GM12878 (cell line): ENCODE measurements around the gene SLC25A20. TPM values are rescaled to one million over a fixed set of nuclear protein-coding genes. Genes with fewer than 3 reads are reported as not detected.

ENCODE experiments used
- ATAC-seq: fragments of 200-7000 bp; cut with Tn5 transposase; 3 replicates; pipeline ENCODE4 v1.9.1; 2020; ENCODE audit warnings: mild to moderate bottlenecking, moderate library complexity
- BruUV-seq: library from RNA; stranded (reverse); fragments of 400-500 nt; replicated peaks from 2 replicates; lab custom pipeline; 2021; lab: Mats Ljungman, UMichigan
- CTCF ChIA-PET: fragments of 300-600 bp; sonication (Branson Sonifier 250); formaldehyde crosslinking; extraction: SDS; loops from one replicate; lab custom pipeline; 2021; ENCODE audit warnings: inconsistent platforms; lab: Yijun Ruan, JAX
- POLR2A ChIA-PET: fragments of 350-600 bp; formaldehyde crosslinking; extraction: SDS; loops from one replicate; lab custom pipeline; 2021; ENCODE audit warnings: inconsistent platforms; lab: Charles Lee
- RAD21 ChIA-PET: fragments of 300-600 bp; sonication (Branson Sonifier 250); formaldehyde crosslinking; loops from one replicate; lab custom pipeline; 2023; ENCODE audit warnings: antibody characterized with exemption; ENCODE audit not compliant: unreplicated experiment; lab: Charles Lee
- SMC1A ChIA-PET: fragments of 300-600 bp; sonication (Branson Sonifier 250); formaldehyde crosslinking; loops from one replicate; lab custom pipeline; 2023; ENCODE audit not compliant: unreplicated experiment, uncharacterized antibody; lab: Charles Lee
- DNase-seq: peaks from one replicate; pipeline ENCODE4 v3.0.0-alpha.2; 2011; ENCODE audit warnings: low read depth, low spot score
- FAIRE-seq: peaks from 3 replicates; lab custom pipeline; 2011; peaks lifted over from hg19 to GRCh38; lab: Jason Lieb, UNC
- H2AFZ ChIP-seq: 2 replicates; pipeline ENCODE4 v1.6.0; 2011; ENCODE audit warnings: low read depth, low read length, control low read depth; ENCODE audit not compliant: control insufficient read depth
- H3K27ac ChIP-seq: 2 replicates; pipeline ENCODE4 v1.5.1; 2011; ENCODE audit warnings: control low read depth; ENCODE audit not compliant: control insufficient read depth, insufficient read depth
- H3K27me3 ChIP-seq, 2 experiments: replicated peaks in 1 of 2; 2 replicates each; pipeline versions ENCODE4 v1.6.0 to v1.6.1; 2011; ENCODE audit warnings: low read length in 1 of 2; ENCODE audit not compliant: control insufficient read depth in 2 of 2, insufficient read depth in 2 of 2
- H3K36me3 ChIP-seq, 2 experiments: 2 replicates each; pipeline ENCODE4 v1.5.1; 2011; ENCODE audit warnings: low read length in 1 of 2; ENCODE audit not compliant: control insufficient read depth in 2 of 2, insufficient read depth in 2 of 2
- H3K4me1 ChIP-seq: 2 replicates; pipeline ENCODE4 v1.6.1; 2011; ENCODE audit warnings: mild to moderate bottlenecking, low read length, moderate library complexity, mixed read lengths; ENCODE audit not compliant: control insufficient read depth, insufficient read depth
- H3K4me2 ChIP-seq: 2 replicates; pipeline ENCODE4 v1.6.0; 2011; ENCODE audit warnings: control low read depth; ENCODE audit not compliant: control insufficient read depth, insufficient read depth
- H3K4me3 ChIP-seq: fragments of 200-600 bp; sonication (generic); 2 replicates; pipeline ENCODE4 v1.5.1; 2016
- H3K79me2 ChIP-seq: 2 replicates; pipeline ENCODE4 v1.6.0; 2011; ENCODE audit warnings: low read length; ENCODE audit not compliant: control insufficient read depth, insufficient read depth
- H3K9ac ChIP-seq: 2 replicates; pipeline ENCODE4 v1.8.0; 2011; ENCODE audit warnings: low read length, control low read depth, mixed read lengths; ENCODE audit not compliant: control insufficient read depth, insufficient read depth
- H3K9me3 ChIP-seq: replicated peaks from 3 replicates; pipeline ENCODE4 v1.5.1; 2011; ENCODE audit warnings: mild to moderate bottlenecking, low read length; ENCODE audit not compliant: control insufficient read depth, insufficient read depth
- H4K20me1 ChIP-seq: 2 replicates; pipeline ENCODE4 v1.6.0; 2011; ENCODE audit not compliant: control insufficient read depth, insufficient read depth
- SREBF2 ChIP-seq: IDR thresholded peaks from 2 replicates; pipeline ENCODE4 v1.6.1; 2012; ENCODE audit warnings: mild to moderate bottlenecking, low read length
- STAT1 ChIP-seq: fragments of 450-650 bp; conservative IDR thresholded peaks from 2 replicates; pipeline ENCODE4 v1.6.1; 2014; ENCODE audit warnings: antibody characterized with exemption, mild to moderate bottlenecking
- ZNF592 ChIP-seq: fragments of 450-650 bp; IDR thresholded peaks from 2 replicates; pipeline ENCODE4 v1.6.1; 2017; ENCODE audit warnings: mild to moderate bottlenecking, moderate library complexity
- WGBS: methylation state at CpG from one replicate; pipeline ENCODE4 v1.1.6; 2016; ENCODE audit warnings: low lambda C conversion rate; ENCODE audit not compliant: insufficient replicate concordance, insufficient coverage; ENCODE audit errors: missing lambda C conversion rate; 5-methylcytosine and 5-hydroxymethylcytosine counted together
- in situ Hi-C: fragments of 300-500 bp; cut with MboI; formaldehyde crosslinking; loops from 9 replicates; pipeline ENCODE4 v1.14.3; 2018; ENCODE audit warnings: mixed read lengths
- intact Hi-C: fragments of 100-400 bp; cut with micrococcal nuclease; formaldehyde crosslinking; loops from one replicate; pipeline ENCODE4 v1.14.2; 2022; ENCODE audit not compliant: unreplicated experiment
- polyA plus RNA-seq, 11 experiments: library from polyadenylated mRNA; depleted of rRNA in 4 of 11; unstranded in 6 of 11; stranded (reverse) in 5 of 11; fragments of >200 nt; fragmentation: Nextera tagmentation in 4 of 11; fragmentation: Illumina TruSeq in 1 of 11; extraction: Ambion mirVana in 4 of 11; extraction: Trizol in 1 of 11; gene quantifications; 1 replicate in 1 of 11; 2 replicates in 10 of 11; pipeline versions ENCODE4 v1.2.1 to v1.2.3, GENCODE V29; 2011 to 2016; ENCODE audit warnings: inconsistent platforms in 2 of 11, missing spikeins in 2 of 11, low read depth in 1 of 11
- total RNA-seq, 4 experiments: library from RNA; depleted of rRNA in 3 of 4; stranded (reverse); fragments of >200 nt in 3 of 4; fragmentation: Illumina TruSeq in 1 of 4; extraction: Trizol in 1 of 4; gene quantifications; 2 replicates each; pipeline versions ENCODE4 v1.2.1 to v1.2.3, GENCODE V29; 2013 to 2021

Gene SLC25A20
- total and polyA plus RNA-seq, 10 of the 15 experiments (the other 5 are each of a cell fraction or from before 2014, with no cell fraction given): 12.9 to 38.6 (median 22.1) TPM

DNA sequence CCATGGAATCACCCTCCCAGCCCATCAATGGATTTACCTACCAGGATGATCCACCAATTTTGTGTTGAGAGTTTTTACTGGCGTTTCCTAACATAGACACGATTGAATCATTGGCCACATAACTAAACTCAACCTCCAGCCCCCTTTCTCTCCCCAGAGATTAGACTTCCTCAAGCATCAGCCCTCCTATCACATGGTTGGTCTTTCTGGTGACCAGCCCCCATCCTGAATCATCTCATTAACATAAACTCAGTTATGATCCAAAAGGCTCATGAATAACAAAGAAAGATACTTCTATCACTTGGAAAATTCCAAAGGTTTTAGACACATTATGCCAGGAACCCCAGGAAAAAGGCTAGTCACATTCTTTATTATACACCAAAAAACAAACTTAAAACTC, 72.2 kb downstream of the SLC25A20 start:
- CTCF ChIA-PET: no interaction called here
- RAD21 ChIA-PET: no interaction called here
- in situ Hi-C loops (no loop called here), intact Hi-C loops (no loop called here)
- Histone ChIP-seq H3K4me1 (no peaks in the 10 kb centered on the region), H3K27me3 (no peaks in the 10 kb centered on the region), H2AFZ (no peak overlapping the region), H3K36me3 (no peaks in the 10 kb centered on the region), H4K20me1 (no peaks in the 10 kb centered on the region), H3K9me3 (no peaks in the 10 kb centered on the region), H3K27ac (no peak overlapping the region), H3K79me2 (no peaks in the 10 kb centered on the region), H3K9ac (no peak overlapping the region), H3K4me2 (no peak overlapping the region), H3K4me3 (no peak overlapping the region)
- ATAC-seq (no peak), FAIRE-seq (no peak), DNase-seq (no peak)
- SMC1A ChIA-PET: interaction anchor here (0.7 kb wide), 1 partner anchor 55 kb away, joined by 3 read pairs; no protein-coding TSS in a partner anchor
- BruUV-seq: no TSS peak
- TF ChIP-seq SREBF2 (no peak), ZNF592 (no peak), STAT1 (no peak)
- POLR2A ChIA-PET: no interaction called here
- 3% methylated on average over 2 of the region's 2 CpGs for WGBS
